Measurements from ENCODE around the gene LMO1.

The LMO1 gene

DNA sequence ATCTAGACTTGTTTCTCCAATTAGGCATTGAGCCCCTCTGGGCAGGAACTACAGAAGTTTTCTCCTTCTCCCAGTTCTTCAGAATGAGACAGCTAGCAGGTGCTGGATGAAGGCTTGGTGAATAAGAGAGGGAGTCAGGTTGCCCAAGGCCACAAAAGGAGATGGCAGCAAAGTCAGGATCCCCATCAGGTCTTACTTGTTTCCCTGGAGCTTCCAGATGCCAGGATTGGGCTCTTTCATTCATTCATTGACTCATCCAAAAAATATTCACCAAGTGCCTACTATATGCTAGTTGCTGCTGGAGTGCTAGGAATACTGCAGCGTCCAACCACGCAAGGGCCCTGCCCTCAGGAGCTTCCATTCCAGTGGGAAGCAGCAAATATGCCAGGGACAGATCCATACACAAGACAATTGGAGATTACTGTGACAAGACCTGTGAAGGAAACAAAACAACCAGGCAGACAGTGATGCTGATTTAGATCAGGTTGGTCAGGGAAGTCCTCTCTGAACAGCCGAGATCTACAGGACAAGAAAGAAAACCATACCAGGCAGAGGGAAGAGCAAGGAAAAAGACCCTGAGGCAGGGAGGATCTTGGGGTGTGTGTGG, 24.6 kb upstream of the LMO1 start:
- no peak for DNase-seq (ENCODE audit: low spot score)

DNA sequence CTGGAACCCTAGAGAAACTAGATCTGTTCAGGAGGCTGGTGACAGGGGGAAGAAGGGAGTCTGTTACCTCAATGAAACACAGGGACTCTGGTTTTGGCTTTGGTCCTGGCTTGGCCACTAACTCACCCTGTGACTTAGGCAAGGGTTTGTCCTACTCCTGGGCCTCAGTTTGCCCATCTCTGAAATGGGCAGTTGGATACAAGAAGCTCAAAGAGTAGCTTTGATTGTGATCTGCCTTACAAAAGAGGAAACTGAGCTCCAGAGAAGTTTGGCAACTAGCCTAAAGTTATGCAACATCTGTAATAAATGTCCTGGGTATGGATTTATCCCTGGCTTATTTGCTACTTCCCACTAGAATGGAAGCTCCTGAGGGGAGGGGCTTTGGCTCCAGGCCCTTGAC, 24.0 kb upstream of the LMO1 start:
- DNase-seq (ENCODE audit: low spot score): no peak

DNA sequence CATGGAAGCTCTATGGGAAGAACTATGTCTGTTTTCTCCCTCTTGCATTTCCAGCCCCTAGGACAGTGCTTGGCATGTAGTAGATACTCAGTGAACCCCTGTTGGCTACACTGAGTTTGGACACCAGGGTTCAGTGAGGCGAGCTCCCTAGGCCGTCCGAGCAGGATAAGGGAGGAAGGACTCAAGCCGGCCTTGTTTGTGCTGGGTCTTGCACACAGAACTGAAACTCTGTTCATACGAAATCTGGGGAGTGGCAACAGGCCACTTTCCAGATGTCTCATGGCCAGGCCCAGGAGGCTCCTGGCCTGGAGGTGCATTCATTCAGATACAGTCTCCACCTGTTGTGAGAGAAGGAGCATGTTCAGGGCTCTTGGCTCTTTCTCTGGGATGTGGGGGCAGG, 23.6 kb upstream of the LMO1 start:
- no peak for DNase-seq (ENCODE audit: low spot score)

DNA sequence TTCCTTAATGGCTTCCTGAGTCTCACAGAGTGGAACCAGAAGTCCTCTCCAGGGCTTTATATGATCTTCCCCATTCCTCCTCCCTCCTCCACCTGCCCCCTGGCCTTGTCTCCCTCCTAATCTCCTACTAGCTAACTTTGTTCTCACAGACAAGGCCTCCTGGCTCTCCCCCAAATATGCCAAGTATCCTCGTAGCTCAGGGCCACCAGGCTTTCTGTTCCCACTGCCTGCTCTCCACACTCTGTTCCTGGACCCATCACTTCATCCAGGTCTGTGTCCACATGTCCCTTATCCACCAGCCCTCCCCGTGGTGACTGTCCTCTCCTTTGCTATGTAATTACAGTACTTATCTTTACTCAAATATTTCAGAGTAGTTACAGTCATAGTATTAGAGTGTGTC, 23.2 kb upstream of the LMO1 start:
- DNase-seq (ENCODE audit: low spot score): no peak

DNA sequence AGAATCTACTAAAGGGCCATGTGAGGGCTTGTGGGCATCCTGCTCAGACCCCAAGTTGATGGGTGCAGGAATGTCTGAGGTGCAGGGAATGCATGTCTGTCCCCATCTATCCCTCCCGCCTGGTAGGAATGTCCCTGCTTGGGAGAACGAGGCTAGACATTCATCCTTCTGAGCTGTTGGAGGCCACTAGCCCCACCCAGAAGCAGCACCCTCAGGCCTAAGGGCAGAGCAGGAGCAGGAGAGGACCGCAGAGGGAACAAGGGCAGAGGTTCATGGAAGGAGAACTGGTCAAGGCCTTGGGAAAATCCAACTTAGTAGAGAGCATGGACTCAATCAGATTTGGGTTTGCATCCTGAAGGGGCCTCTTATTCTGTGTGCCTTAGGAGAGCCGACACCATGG, 22.1 kb upstream of the LMO1 start:
- DNase-seq (ENCODE audit: low spot score): no peak

DNA sequence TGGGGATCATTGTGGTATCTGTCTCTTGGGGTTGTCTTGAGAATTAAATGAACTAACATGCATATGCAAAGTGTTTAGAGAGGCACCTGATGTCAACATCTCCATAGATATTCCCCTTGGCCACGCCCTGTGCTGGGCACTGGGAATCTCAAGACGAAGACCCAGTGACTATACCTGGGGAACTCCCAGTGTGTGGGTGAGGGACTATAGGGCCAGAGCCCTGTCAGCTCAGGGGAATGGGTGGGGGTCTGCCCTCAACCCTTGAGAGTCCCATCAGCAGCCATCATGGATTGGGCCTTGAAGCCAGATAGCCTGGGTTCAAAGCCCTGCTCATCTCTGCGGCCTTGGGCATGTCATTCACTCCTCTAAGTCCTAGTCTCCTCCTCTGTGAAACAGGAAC, 21.6 kb upstream of the LMO1 start:
- no peak for DNase-seq (ENCODE audit: low spot score)

DNA sequence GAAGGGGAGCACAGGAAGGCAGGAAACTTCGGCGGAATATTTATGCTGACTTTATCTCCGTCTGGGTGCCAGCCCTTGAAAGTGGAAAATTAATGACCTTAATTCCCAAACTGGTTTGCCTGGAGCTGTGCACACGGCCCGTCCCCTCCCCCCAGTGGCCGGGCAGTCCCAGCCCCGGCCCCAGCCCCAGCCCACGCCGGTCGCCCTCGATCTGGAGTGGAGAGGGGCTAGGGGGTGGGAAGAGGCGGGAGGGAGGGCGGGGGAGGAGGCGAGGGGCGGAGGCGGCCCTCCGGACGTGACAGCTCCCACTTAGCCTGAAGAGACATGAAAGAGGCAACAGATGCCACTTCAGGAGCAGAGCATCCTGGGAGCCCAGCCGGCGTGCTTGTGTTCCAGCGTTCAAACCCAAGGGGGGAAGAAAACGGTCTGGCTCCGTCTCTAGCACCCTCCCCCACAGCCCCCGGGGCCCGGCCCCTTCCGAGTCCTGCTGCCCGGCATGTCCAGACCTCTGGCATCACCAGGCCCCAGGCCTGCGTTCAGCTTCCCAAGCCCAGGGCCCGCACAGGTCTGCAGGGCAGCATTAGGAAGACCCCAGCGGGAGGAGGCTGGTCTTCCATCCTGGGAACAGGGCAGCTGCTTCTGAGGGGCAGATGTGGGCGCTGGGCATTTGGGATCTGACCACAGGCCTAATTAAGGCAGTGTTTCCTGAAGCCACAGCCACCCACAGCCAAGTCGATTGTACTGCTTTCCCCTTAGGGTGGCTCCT, 20.0 kb upstream of the LMO1 start:
- DNase-seq (ENCODE audit: low spot score): no peak

DNA sequence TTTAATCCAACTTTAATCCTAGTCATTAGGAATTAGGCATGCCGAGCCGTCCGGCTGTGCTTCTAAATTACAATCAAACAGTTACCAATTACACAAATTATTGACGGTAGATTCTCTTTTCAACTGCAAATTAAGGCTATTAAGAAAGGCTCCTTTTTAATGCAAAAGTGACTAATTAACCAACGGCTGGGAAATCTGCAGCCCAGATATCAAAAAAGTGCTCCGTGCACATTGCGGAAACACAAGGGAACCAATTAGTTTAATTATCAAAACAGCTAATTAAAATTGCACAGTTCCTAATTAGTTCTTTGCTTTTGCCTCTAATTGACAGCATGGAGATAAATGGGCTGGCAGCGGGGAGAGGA, 19.4 kb upstream of the LMO1 start:
- no peak for DNase-seq (ENCODE audit: low spot score)

DNA sequence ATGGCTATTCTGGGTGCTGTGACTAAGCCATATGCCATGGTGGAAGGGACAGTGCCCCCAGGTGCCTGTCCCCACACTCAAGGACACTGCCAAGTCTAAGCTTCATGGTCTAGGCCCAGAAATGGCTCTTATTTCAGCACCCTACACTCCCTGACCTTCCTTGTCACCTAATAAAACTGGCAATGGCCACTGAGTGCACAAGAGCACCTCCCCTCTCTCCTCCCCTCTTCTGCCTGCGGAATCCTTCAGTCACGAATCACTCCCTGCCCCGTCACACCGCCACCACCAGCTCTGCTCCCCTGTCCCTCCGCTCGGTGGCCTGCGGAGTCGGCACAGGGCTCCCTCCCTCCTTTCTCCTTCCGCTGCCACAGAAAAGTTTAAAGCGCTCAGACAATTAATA, 19.0 kb upstream of the LMO1 start:
- no peak for DNase-seq (ENCODE audit: low spot score)

DNA sequence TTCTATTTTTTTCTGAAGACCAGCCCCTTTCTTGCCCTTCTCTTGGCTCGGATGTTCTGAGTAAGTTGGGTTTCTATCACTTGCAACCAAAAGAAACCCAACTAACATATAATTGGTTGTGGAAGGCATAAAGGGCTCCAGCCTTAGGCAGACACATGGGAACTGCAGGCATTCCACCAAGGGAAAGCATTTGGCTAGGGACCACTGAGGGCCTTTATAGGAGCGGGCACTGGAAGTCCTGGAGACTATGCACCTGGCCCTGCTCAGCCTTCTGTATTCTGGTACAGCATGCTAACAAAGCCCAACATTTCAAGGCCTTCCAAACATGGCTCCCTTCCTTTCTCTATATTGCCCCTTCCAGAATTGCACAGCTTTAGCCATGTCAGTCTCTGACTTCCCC, 17.6 kb upstream of the LMO1 start:
- no peak for DNase-seq (ENCODE audit: low spot score)

DNA sequence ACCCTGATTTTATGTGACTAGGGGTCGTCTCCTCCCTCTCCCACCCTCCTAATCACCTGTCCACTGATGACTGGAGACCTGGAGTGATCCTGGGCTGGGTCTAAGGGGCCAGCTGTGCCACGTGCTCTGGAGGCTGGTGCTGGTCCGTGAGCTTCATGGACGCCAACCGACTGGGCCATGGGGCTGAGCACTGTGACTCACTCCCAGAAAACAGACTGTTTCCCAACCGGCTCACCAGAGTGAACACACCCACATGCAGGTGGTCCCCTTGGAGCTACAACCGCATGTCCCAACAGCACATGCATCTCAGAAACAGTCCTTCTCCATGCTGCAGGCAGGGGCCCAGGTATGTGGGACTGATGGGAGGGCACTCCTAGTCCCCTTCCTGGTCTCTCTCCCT, 14.0 kb upstream of the LMO1 start:
- no peak for DNase-seq (ENCODE audit: low spot score)

DNA sequence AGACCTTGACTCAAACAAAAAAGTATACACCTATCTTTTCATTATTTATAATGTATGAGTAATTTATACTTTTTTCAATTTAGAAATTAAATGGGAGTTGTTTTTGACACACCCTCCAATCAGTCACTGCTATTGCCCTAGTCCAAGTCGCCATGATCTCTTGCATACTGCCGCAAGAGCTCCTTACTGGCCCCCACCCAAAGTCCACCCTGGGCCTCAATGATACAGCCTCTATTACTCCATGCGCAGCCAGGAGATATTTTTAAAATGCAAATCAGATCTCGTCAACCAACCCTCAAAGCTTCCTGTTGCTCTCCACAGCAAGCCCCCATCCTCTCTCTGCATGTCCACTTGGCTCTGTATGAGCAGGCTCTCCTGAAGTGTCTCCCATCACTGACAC, 12.8 kb upstream of the LMO1 start:
- no peak for DNase-seq (ENCODE audit: low spot score)

DNA sequence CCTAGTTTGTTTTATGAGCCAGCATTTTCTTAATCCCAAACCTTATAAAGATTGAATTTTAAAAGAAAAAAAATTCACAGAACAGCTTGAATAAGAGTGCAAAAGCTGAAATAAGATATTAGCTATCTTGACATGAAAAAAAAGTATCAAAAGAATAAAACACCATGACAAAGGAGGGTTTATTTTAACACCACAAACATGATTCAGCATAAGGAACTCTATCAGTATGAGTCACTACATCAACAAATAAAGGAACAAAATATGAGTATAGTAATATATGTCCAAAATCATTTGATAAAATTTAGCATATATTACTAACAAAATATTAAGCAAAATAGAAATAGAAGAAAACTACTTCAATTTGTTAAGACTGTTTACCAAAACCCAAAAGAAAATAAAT, 9.6 kb upstream of the LMO1 start:
- DNase-seq (ENCODE audit: low spot score): no peak

DNA sequence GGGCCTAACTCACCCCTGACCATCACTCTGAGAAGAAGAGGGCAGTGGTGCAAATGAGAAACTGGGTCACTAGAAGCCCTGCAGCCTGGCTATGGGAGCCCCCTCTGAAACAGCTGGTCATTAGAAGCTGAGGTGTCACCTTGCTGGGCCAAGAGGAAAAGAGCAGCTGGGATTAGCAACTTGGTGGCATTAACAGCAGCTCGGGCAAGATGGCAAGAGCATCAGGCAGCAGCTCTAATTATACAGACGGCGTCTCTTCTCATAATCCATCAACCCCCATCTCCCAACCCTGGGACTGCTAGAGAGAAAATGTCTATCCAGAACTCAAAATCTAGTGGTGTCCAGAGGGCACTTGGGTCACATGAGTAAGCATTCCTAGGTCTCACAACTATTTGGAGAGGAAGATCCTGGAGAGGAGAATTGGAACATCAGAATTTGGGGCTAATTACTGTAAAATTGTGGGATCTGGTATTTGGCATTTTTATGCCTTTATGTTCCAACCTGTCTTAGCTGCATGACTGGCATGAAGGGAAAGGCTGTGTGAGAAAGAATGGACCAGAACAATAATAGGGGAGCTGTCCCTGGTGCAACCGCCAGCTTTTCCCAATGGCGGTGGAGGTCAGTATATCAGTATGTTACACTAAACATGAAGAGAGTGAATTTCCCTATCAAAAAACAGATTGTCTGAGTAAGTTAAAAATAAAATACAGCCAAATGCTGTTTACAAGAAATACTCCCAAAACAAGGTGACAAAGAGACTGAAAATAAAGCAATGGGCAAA, 7.6 kb upstream of the LMO1 start:
- no peak for DNase-seq (ENCODE audit: low spot score)

DNA sequence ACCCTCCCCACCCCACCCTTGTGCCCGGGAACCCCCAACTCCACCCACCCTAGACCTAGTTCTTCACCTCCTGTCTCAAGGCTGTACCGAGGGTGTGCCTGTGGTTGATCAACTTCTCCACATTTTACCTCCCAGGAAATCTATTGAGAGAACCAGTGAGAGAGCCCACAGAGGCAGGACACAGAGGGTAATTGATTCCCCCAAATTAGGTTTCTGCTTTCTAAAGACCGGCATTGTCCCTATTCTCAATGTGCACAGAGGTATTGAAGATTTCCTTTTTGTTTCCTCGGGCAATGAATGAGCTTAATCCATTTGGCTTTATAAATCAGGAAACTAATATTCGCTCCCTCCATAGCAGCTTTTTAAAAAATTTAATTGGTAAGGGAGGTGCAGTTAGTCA, 6.0 kb upstream of the LMO1 start:
- DNase-seq (ENCODE audit: low spot score): no peak

DNA sequence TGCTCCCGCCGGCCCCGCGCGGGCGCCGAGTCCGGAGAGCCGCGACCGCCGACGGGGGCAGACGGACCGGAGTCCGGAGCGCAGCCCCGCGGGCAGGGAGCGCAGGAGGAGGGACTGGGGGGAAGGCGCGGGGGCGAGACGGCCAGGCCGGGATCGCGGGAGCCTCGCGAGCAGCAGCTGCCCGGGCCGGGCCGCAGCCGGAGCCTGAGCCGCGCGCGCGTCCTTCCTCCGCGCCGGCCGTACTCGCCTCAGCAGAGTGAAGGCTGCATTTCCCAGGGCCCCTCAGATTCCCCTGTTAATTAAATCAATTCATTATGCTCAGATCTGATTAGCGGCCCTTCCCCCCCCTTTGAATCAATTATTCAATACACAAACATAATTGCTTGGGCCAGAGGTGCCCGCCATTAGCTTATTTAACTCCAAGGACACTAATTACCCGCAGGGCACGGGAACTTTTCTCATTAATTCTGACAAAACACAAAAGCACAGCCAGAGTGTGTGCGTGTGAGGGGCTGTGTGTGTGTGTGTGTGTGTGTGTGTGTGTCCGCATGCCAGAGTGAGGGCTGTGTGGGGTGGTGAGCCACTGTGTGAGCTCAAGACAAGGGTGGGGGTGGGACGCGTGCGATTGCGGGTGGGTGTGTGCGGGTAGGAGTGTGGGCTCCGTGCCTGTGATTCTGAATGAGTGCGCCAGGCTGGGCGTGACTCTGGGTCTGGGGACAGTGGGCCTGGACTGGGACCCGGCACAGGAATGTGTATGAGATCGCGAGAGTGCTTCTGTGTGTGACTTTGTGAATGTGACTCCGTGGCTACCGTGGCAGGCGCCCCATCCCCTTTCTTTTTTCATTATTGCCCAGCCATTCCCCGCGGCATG, 5.1 kb upstream of the LMO1 start:
- DNase-seq (ENCODE audit: low spot score): no peak

DNA sequence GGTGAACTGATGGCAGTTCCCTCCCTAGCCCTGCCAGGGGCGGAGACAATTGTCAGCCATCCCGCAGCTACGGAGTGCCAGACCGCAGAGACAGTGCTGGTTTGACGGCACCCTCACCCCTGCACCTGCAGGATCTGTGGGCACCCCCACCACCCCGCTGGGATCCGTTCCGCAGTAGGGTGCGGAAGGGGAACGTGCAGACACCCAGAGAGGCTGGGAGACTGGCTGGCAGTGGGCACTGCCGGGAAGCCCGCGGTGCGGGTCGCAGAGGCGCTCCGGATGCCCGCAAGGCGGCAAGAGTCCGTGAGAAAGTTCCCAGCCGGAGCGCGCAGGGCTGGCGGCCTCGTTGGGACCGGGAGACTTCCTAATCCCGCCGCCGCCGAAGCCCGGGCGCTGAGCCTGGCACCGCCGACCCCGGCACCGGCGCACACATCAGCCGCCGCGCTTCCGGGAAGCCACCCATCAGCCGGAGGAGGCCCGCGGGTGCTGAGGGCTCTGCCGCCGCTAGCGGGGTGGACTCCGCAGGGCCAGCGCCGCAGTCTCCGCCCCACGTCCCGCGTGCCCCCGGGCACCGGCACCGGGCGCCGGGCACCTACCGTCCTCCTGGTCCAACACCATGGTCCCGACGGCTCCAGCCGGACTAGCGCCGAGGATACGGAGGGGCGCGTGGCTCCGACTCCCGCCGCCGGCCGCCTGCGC, 4.3 kb upstream of the LMO1 start:
- DNase-seq (ENCODE audit: low spot score): no peak

DNA sequence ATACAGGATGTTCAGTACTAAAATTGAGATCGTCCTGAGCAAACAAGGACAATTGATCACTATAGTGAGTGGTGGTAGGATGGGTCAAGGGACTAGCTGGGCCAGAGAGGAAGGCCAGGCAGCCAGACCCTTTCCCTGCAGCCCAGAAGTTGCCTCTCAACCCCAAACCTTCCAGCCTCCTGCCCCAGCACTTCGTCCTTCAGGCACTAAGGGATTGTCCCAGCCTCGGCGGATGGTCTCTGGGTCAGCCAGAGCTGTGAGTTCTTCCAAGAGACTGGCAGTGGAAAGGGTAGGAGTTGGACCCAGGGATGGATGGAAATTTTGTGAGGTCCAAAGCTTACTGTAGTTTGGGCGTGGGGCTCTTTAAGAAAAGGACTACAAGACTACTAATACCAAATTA, 3.6 kb upstream of the LMO1 start:
- DNase-seq (ENCODE audit: low spot score): no peak

DNA sequence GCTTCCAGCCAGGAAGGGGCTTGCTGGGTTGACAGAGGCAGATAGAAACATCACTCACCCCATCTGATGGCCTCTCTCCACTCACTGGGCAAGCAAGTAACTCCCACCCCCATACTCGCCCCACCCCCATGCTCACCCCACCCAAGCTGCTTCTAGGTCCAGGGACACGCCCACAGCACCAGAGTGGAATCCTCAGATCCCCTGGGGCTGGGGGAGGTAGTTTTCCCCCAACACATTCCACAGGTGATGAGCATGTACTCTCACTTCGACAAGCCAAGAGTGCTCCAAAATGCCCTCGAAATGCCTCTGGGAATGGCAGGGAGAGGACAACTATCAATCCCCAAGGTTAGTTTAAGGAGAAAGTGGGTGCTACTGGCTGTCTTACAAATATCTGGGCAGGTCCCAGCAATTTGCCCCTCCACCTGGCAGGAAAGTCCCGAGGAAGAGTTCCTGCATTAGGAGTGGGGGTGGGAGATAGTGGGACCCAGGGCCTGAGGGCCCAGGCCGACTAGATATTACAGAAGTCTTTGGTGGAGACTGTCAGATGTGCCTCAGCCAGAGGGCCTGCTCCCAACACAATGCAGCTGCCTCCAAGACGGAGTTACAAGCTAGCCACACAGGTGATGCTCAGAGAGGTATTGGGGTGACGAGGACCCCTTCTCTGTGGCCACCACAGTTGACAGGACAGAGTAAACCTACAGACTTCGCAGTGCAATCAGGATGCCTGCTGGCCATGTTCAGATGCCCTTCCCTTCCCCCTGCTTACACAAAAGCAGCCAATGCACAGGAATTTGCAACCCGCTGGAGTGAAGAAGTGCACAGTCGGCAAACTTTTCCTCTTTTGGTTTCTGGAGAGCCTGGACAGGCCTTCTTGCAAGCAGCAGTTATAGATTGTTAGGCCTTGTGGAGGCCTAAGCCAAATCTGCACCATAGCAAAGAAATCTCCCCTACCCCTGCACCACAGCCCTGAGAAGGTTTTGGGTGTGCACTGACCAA, 2.9 kb upstream of the LMO1 start:
- no peak for DNase-seq (ENCODE audit: low spot score)

DNA sequence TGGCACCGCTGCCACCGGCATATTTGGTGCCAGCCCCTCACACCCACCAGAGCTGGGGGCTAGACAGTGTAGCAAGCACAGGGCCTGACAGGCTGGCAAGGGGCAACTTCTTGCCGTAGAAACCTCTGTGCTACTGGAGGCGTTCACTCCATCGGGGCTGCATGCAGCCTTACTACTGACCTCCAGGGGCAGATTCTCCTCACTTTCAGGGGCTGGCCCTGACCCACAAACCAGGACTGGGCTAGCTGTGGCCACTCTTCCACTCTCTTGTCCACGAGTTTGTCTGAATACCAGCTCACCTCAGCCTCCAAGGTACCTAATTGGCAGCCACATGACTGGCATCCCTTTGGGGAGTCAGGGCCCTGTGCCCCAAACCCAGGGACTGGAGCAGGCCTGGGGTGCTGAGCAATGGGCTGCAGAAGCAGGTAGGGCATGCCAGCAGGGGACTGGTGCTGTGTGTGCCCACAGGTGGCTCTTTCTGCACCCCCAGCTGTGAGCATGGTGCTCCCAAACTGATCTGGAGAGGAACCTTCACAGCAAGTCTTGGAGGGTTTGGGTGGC, 2.1 kb upstream of the LMO1 start:
- DNase-seq (ENCODE audit: low spot score): peak; percentile 54
